GM23338 (cell line): ENCODE results near the gene LRRC34.

Experiments used
- CREB1 ChIP-seq: fragments of 250-450 bp; sonication (Bioruptor Pico); IDR thresholded peaks from 2 replicates; pipeline ENCODE4 v1.5.0; 2020; ENCODE audit warnings: low read depth, mild to moderate bottlenecking, moderate library complexity
- CTCF ChIP-seq, 2 experiments: fragments of 200-600 bp in 1 of 2; sonication (generic) in 1 of 2; conservative IDR thresholded peaks; 2 replicates each; pipeline versions ENCODE4 v1.5.1 to v1.6.1; 2016 to 2017; ENCODE audit warnings: antibody characterized with exemption in 2 of 2, low read depth in 2 of 2, mild to moderate bottlenecking in 2 of 2, moderate library complexity in 1 of 2
- POLR2AphosphoS5 ChIP-seq: IDR thresholded peaks from 2 replicates; pipeline ENCODE4 v1.6.1; 2016; ENCODE audit warnings: antibody characterized with exemption, low read depth
- REST ChIP-seq: IDR thresholded peaks from one replicate; pipeline ENCODE4 v1.6.1; 2018; ENCODE audit warnings: antibody characterized with exemption; ENCODE audit not compliant: unreplicated experiment

- TF ChIP-seq REST (no peak), CTCF (conservative IDR thresholded peaks at IDR 0.05; ENCODE audit: low read depth in 2 of 2) (no peak), CREB1 (CRISPR knock-in tag) (no peak), POLR2AphosphoS5 (no peak)
Observed at GRCh38 chr3:169746924-169747323, 65.8 kb downstream of the LRRC34 start.
